Esophagus muscularis mucosa (tissue), 4 donors: ENCODE results near the gene PDE8B. TPM values are rescaled to one million over a fixed set of nuclear protein-coding genes. Genes with fewer than 3 reads are reported as not detected.
"Not testable (repeated sequence)": the region's sequence is repeated elsewhere in the genome, so short reads cannot be mapped to it uniquely, and the experiment has no call there.

ENCODE experiments used
- DNase-seq: peaks from one replicate; pipeline ENCODE4 v3.0.0-alpha.2; 2017; ENCODE audit errors: extremely low spot score
- H3K27ac ChIP-seq, 4 donors: fragments of 200-600 bp; sonication (generic); replicated peaks in 1 of 4; 1 replicate in 3 of 4; 2 replicates in 1 of 4; pipeline ENCODE4 v1.5.1; 2016 to 2019; ENCODE audit warnings: mild to moderate bottlenecking in 1 of 4
- H3K27me3 ChIP-seq, 4 donors: fragments of 200-600 bp; sonication (generic); one replicate each; pipeline versions ENCODE4 v1.5.1 to v1.6.0; 2016 to 2019
- H3K36me3 ChIP-seq, 4 donors: fragments of 200-600 bp; sonication (generic); one replicate each; pipeline ENCODE4 v1.5.1; 2016 to 2019
- H3K4me1 ChIP-seq, 4 donors: fragments of 200-600 bp; sonication (generic); one replicate each; pipeline ENCODE4 v1.5.1; 2016 to 2019
- H3K4me3 ChIP-seq, 4 donors: fragments of 200-600 bp; sonication (generic); 1 replicate in 2 of 4; 2 replicates in 2 of 4; pipeline ENCODE4 v1.5.1; 2016 to 2019; ENCODE audit warnings: mild to moderate bottlenecking in 4 of 4, moderate library complexity in 1 of 4
- H3K9me3 ChIP-seq, 4 donors: fragments of 200-600 bp; sonication (generic); 1 replicate in 3 of 4; 2 replicates in 1 of 4; pipeline ENCODE4 v1.5.1; 2016 to 2019
- CTCF ChIP-seq, 3 experiments: fragments of 200-600 bp in 2 of 3; fragments of 450-650 bp in 1 of 3; sonication (generic) in 2 of 3; IDR thresholded peaks; one replicate each; pipeline ENCODE4 v1.5.1; 2017 to 2019; ENCODE audit warnings: antibody characterized with exemption in 3 of 3, mild to moderate bottlenecking in 2 of 3, moderate library complexity in 1 of 3
- EP300 ChIP-seq: sonication (generic); formaldehyde crosslinking; IDR thresholded peaks from one replicate; pipeline ENCODE4 v1.6.1; 2017; ENCODE audit warnings: antibody characterized with exemption
- POLR2A ChIP-seq: fragments of 450-650 bp; IDR thresholded peaks from one replicate; pipeline ENCODE4 v1.6.1; 2017; ENCODE audit warnings: antibody characterized with exemption, moderate library complexity, mild to moderate bottlenecking, low read depth
- POLR2AphosphoS5 ChIP-seq, 2 donors: sonication (generic); formaldehyde crosslinking; IDR thresholded peaks; one replicate each; pipeline ENCODE4 v1.6.1; 2017; ENCODE audit warnings: antibody characterized with exemption in 2 of 2
- WGBS: methylation state at CpG from one replicate; pipeline ENCODE4 v1.1.5; 2018; 5-methylcytosine and 5-hydroxymethylcytosine counted together
- intact Hi-C: fragments of 100-400 bp; cut with DNase I; formaldehyde crosslinking; loops from one replicate; pipeline ENCODE4 v1.15.1; 2023
- total RNA-seq, 4 donors: library from RNA; depleted of rRNA; stranded (reverse); fragments of >200 nt; gene quantifications; one replicate each; pipeline versions ENCODE4 v1.1.0 to v1.2.1, GENCODE V29; 2016

Gene PDE8B
- total RNA-seq, 4 donors from 2014 or later = 0.83 to 7.1 (median 1.5) TPM

GRCh38 chr5:77380636-77381035 lies 170.2 kb downstream of the PDE8B start:
- Histone ChIP-seq H3K4me3 (no peak overlapping the region), H3K9me3 (no peaks in the 10 kb centered on the region), H3K4me1 (no peaks in the 10 kb centered on the region), H3K27me3 (no peaks in the 10 kb centered on the region), H3K36me3 (no peaks in the 10 kb centered on the region), H3K27ac (no peak overlapping the region)
- TF ChIP-seq EP300 (no peak), POLR2AphosphoS5 (IDR thresholded peaks at IDR 0.05) (no peak), POLR2A (no peak), CTCF (IDR thresholded peaks at IDR 0.05) (no peak)
- DNase-seq = no peak
- 67% methylated on average over 4 of the region's 4 CpGs for WGBS
- intact Hi-C loops = no loop called here

- DNase-seq, H3K9me3 ChIP-seq, H3K27ac ChIP-seq, H3K27me3 ChIP-seq, intact Hi-C loops, H3K36me3 ChIP-seq, H3K4me3 ChIP-seq, H3K4me1 ChIP-seq: not testable (repeated sequence)
- 85% methylated on average over 2 of the region's 2 CpGs for WGBS
Measured at GRCh38 chr5:77383336-77383735, 172.9 kb downstream of the PDE8B start.

GRCh38 chr5:77386340-77386739 lies 175.9 kb downstream of the PDE8B start:
- H3K27me3 ChIP-seq, DNase-seq, H3K9me3 ChIP-seq, H3K4me1 ChIP-seq, intact Hi-C loops, H3K4me3 ChIP-seq, H3K27ac ChIP-seq, H3K36me3 ChIP-seq: not testable (repeated sequence)
- WGBS = 91% methylated on average over 1 of the region's 1 CpG

GRCh38 chr5:77389746-77390145 lies 179.3 kb downstream of the PDE8B start:
- H3K27ac ChIP-seq = no peak overlapping the region
- no peak for TF ChIP-seq CTCF (IDR thresholded peaks at IDR 0.05)
- no peaks in the 10 kb centered on the region for H3K9me3 ChIP-seq
- H3K27me3 ChIP-seq = no peaks in the 10 kb centered on the region
- H3K4me3 ChIP-seq = no peak overlapping the region
- no peaks in the 10 kb centered on the region for H3K36me3 ChIP-seq
- WGBS = 64% methylated on average over 2 of the region's 2 CpGs
- DNase-seq = no peak
- intact Hi-C loops = no loop called here
- H3K4me1 ChIP-seq = no peaks in the 10 kb centered on the region

GRCh38 chr5:77390221-77390620 lies 179.7 kb downstream of the PDE8B start:
- intact Hi-C loops = no loop called here
- 81% methylated on average over 3 of the region's 3 CpGs for WGBS
- Histone ChIP-seq H3K27me3 (no peaks in the 10 kb centered on the region), H3K27ac (no peak overlapping the region), H3K36me3 (no peaks in the 10 kb centered on the region), H3K4me3 (no peak overlapping the region), H3K9me3 (no peaks in the 10 kb centered on the region), H3K4me1 (no peaks in the 10 kb centered on the region)
- no peak for DNase-seq
- TF ChIP-seq CTCF (IDR thresholded peaks at IDR 0.05) (no peak), POLR2AphosphoS5 (IDR thresholded peaks at IDR 0.05) (no peak), POLR2A (no peak), EP300 (no peak)

- Histone ChIP-seq H3K27me3 (no peaks in the 10 kb centered on the region), H3K9me3 (no peaks in the 10 kb centered on the region), H3K27ac (no peak overlapping the region), H3K4me3 (no peak overlapping the region), H3K4me1 (no peaks in the 10 kb centered on the region), H3K36me3 (no peaks in the 10 kb centered on the region)
- peak; percentile 64 for DNase-seq
- WGBS = 72% methylated on average over 2 of the region's 2 CpGs
- TF ChIP-seq CTCF (IDR thresholded peaks at IDR 0.05) = no peak
- TF ChIP-seq POLR2A = no peak
- no peak for TF ChIP-seq POLR2AphosphoS5 (IDR thresholded peaks at IDR 0.05)
- TF ChIP-seq EP300 = no peak
- intact Hi-C loops = no loop called here
Measured at GRCh38 chr5:77390795-77391194, 180.3 kb downstream of the PDE8B start.
